Activated effector memory CD4-positive, alpha-beta T cell treated with anti-CD3 and anti-CD28 coated beads, Interleukin-2, amount 50 U/mL, for 16 hours (primary cell): ENCODE data around the gene RPRD2.

Experiments
- DNase-seq: peaks from one replicate; pipeline ENCODE4 v3.0.0-alpha.2; 2020

Gene RPRD2

GRCh38 chr1:150363426-150364230 is at the start of gene RPRD2:
Gene RPRD2, plus strand, starts transcription at chr1:150364147. Its CDS starts 568 bp downstream, at chr1:150364715.
- DNase-seq: peak; percentile 99

GRCh38 chr1:150314691-150315090 is 49.3 kb upstream of the RPRD2 start:
- DNase-seq: peak; percentile 3

GRCh38 chr1:150320667-150320978 is 43.3 kb upstream of the RPRD2 start:
- DNase-seq: no peak

- DNase-seq: peak; percentile 64
Measured at GRCh38 chr1:150321826-150322166, 42.2 kb upstream of the RPRD2 start.

DNA sequence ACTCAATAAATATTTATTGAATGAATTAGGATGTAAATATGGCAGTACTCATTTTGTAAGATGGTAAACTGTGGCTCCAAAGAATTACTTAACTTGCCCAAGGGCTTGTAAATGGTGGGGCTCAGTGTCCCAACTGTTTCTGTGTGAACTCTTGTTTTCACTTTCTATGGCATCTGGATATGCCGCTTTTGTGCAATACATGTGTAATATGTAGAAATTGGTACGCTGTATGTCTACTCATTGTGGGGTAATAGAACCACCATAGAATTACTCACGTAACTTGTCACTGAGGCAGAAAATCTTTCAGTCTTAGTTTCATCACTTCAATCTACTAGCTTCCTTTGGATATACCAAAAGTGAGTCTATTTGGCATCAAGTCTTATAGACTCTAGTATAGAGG is 41.6 kb upstream of the RPRD2 start:
- peak; percentile 61 for DNase-seq

DNA sequence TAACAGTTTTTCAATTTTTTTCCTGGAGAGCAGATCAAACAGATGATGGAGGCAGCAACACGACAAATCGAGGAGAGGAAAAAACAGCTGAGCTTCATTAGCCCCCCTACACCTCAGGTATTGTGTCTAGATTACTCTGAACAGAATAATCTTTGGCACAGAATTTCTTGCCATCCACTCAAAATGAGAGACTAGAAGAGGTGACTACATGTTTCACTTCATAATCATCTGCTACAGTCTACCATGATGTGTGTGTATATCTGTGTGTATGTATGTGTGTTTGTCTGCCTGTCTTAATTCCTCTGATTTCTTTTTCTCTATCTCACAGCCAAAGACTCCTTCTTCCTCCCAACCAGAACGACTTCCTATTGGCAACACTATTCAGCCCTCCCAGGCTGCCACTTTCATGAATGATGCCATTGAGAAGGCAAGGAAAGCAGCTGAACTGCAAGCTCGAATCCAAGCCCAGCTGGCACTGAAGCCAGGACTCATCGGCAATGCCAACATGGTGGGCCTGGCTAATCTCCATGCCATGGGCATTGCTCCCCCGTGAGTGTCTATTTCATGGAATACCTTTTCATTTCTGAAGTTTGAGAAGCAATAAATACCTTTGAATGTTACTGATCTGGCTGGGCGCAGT is 31.2 kb upstream of the RPRD2 start:
- no peak for DNase-seq

DNA sequence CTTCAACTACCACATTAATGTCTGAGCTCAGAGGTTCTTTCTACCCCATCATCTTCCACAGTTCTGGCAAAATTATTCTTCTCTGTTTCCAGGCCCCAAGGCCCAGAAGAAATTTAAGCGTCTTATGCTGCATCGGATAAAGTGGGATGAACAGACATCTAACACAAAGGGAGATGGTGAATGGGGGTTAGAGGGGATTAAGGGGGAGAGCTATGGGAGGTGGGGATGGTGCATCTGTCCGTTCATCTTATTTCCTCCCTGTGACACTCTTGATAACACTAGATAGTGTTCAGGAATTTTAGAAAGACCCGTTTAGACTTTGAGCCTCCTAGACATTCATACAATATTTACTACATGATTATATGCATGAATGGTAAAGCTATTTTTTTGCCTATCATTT is 17.6 kb upstream of the RPRD2 start:
- DNase-seq: no peak

DNA sequence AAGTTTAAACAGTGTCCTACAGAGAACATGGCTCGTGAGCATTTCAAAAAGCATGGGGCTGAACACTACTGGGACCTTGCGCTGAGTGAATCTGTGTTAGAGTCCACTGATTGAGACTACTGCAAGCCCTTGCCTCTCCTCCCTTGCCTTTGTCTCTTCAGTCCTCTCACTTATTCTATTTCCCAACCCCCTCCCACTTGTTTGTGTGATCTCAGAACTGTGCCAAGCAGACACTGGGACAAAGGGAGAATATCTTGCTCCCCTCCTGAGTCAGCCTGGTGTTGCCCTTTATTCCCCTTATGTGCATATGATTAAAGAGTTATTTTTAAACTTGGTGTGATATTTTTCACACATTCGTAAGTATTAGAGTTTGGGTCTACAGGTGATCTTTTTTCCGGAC is 11.1 kb upstream of the RPRD2 start:
- no peak for DNase-seq

DNA sequence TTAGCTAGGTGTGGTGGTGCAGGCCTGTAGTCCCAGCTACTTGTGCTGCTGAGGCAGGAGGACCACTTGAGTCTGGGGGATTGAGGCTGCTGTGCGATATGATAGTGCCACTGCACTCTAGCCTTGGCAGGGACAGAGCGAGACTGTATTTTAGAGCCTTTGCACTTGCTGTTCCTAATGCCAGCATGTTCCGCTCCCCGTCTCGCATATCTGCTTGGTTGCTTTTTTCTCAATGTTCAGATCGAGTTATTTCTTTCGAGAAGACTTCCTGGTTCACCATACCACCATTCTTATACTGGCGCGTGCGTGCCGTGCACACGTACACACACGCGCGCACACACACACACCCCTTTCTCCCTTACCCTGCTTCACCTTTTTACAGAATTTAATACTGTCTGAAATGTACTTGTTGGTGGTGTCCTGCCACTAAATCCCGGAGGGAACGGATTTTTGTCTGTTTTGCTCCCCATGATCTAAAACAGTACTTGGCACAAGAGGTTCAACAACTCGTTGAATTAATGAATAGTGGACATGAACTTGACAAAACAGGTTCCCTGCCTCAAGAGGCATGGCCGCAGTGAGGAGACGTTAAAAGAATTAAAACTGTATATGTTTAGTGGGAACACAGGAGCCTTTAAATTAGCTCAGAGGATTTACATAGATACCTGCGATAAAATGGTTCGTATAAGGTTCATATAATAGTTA is 1.1 kb upstream of the RPRD2 start:
- DNase-seq: peak; percentile 76

DNA sequence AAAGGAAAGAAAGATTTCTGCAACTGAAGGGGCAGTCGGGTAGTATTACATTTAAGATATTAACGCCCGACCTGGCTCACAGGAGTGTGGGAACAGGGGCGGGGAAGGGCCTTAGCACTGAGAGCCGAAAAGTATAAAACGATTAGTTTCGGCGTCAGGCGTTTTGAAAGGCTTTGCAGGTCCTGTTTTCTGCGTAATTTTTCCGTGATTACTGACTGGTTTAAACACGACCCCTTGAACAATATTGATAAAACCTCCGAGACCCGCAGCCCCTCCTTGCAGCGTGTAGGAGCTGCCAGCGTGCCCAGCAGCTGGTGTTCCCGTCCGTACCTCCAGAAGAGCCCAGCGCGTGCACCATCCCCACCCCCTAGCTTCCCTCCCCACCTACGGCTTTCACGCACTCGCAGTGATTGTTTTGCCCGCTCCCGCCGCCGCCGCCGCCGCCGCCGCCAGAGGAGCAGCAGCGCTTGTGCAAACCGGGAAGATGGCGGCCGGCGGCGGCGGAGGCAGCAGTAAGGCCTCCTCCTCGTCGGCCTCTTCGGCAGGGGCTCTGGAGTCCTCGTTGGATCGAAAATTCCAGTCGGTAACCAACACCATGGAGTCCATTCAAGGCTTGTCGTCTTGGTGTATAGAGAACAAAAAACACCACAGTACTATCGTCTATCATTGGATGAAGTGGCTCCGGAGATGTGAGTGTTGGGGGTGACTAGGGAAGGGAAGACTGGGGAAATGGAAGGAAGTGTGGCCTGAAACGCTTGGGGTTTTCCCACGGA is 470 bp downstream of the RPRD2 start:
- peak; percentile 93 for DNase-seq

DNA sequence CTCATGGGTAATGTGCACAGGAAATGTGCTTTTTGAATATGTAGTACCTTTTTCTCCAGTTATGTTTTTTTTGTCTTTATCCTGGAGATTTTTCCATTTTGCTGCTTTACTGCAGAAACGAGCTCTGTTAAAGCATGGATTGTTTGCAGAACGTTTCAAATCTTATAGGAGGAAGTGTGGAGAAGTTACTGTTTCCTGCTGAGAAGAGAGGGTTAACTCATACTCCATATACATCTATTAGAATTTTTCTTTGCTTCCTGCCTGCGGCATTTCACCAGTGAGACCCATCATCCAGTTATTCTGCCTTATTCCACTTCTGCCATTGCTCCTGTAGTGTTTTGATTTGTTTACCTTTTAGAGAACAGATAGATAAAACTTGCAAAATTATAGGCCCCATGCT is 2.0 kb downstream of the RPRD2 start:
- no peak for DNase-seq

GRCh38 chr1:150366416-150367296 is 2.7 kb downstream of the RPRD2 start:
- no peak for DNase-seq

- no peak for DNase-seq
Measured at GRCh38 chr1:150371110-150371509, 7.2 kb downstream of the RPRD2 start.

GRCh38 chr1:150372580-150372979 is 8.6 kb downstream of the RPRD2 start:
- no peak for DNase-seq

- no peak for DNase-seq
Measured at GRCh38 chr1:150376110-150376509, 12.2 kb downstream of the RPRD2 start.

GRCh38 chr1:150383631-150384324 is 19.8 kb downstream of the RPRD2 start:
- no peak for DNase-seq

- no peak for DNase-seq
Measured at GRCh38 chr1:150385537-150386445, 21.8 kb downstream of the RPRD2 start.

DNA sequence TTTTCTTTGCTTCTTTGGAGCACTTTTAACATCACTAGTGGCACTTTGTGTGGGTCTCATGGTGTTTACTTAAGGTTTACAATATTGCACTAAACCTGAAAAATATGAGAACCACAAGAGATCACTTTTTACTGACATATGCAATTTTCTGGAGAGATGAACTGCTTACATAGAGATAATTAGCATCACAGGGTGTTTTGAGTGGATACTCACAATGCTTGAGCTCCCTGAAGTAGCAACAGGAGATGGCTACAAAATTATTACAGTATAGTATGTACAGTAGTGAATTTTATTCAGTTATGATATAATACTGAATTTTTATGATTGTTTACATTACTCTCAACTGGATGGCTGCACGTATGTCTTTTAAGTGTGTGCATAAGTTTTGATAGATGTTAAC is 22.6 kb downstream of the RPRD2 start:
- DNase-seq: no peak

- DNase-seq: no peak
Measured at GRCh38 chr1:150387200-150387599, 23.3 kb downstream of the RPRD2 start.

DNA sequence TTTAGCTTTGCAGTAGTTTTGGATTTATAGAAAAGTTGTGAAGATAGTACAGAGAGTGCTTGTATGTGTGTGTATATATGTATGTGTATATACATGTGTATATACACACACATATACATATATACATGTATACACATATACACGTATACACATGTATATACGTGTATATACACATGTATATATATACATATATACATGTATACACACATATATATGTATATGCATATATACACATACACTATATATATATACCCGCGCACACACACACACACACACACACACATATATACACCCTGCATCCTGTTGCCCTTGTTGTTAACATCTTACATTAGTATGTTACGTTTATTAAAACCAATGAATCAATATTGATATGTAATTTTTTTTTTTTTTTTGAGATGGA is 24.3 kb downstream of the RPRD2 start:
- DNase-seq: no peak

DNA sequence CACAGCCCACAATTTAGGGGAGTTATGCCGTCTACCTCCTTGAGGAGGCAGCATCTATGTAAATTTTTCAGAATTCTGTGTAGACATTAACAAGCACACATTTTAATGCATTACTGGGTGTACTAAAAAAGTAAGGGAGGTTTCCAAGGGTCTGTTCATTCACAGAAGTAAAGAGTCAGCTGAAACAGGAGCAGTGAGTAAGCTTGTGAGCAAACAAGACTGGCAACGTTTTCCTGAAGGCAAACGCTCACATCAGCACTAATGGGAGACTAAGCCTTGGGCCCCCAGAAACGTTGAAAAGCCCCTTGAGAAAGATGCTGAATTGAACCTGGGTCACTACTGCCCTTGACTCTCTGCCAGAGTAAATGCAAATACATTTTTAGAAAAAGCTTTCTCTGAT is 25.7 kb downstream of the RPRD2 start:
- DNase-seq: no peak
